PC-3 (cell line): ENCODE results near the gene CACNA1S. TPM values are rescaled to one million over a fixed set of nuclear protein-coding genes. Genes with fewer than 3 reads are reported as not detected.

Experiments used
- ATAC-seq: fragments of 200-7000 bp; cut with Tn5 transposase; 2 replicates; pipeline ENCODE4 v1.9.1; 2020; ENCODE audit warnings: mild to moderate bottlenecking, moderate library complexity
- BruUV-seq: library from RNA; stranded (reverse); fragments of 400-500 nt; replicated peaks from 2 replicates; lab custom pipeline; 2021; lab: Mats Ljungman, UMichigan
- CTCF ChIA-PET: fragments of 300-600 bp; sonication (Branson Sonifier 250); formaldehyde crosslinking; loops from one replicate; lab custom pipeline; 2022; ENCODE audit warnings: antibody characterized with exemption; lab: Charles Lee
- POLR2A ChIA-PET: fragments of 300-600 bp; sonication (Branson Sonifier 250); formaldehyde crosslinking; loops from one replicate; lab custom pipeline; 2022; ENCODE audit warnings: antibody characterized with exemption; ENCODE audit not compliant: unreplicated experiment; lab: Charles Lee
- DNase-seq: peaks from one replicate; pipeline ENCODE4 v3.0.0-alpha.2; 2015
- H2AFZ ChIP-seq: fragments of 300-600 bp; sonication (generic); 2 replicates; pipeline ENCODE4 v1.6.0; 2016; ENCODE audit warnings: antibody characterized with exemption, low read length
- H3F3A ChIP-seq: fragments of 300-600 bp; sonication (generic); one replicate; pipeline ENCODE4 v1.6.0; 2017; ENCODE audit warnings: antibody characterized with exemption, low read length, control low read depth, mild to moderate bottlenecking; ENCODE audit not compliant: unreplicated experiment
- H3K27ac ChIP-seq: fragments of 300-600 bp; sonication (generic); 2 replicates; pipeline ENCODE4 v1.5.1; 2016; ENCODE audit warnings: mild to moderate bottlenecking, low read length
- H3K27me3 ChIP-seq: fragments of 300-600 bp; sonication (generic); 2 replicates; pipeline ENCODE4 v1.6.1; 2016; ENCODE audit warnings: low read length, mixed read lengths
- H3K36me3 ChIP-seq: fragments of 300-600 bp; sonication (generic); 2 replicates; pipeline ENCODE4 v1.6.1; 2016; ENCODE audit warnings: low read depth, mixed run types, low read length, mixed read lengths
- H3K4me1 ChIP-seq: fragments of 300-600 bp; sonication (generic); 2 replicates; pipeline ENCODE4 v1.5.1; 2016; ENCODE audit warnings: low read length; ENCODE audit not compliant: insufficient read depth
- H3K4me2 ChIP-seq: fragments of 300-600 bp; sonication (generic); 2 replicates; pipeline ENCODE4 v1.6.0; 2016; ENCODE audit warnings: low read length
- H3K4me3 ChIP-seq: fragments of 300-600 bp; sonication (generic); 2 replicates; pipeline ENCODE4 v1.5.1; 2016; ENCODE audit warnings: mild to moderate bottlenecking, low read length, mixed read lengths
- H3K79me2 ChIP-seq: fragments of 300-600 bp; sonication (generic); 2 replicates; pipeline ENCODE4 v1.6.1; 2017; ENCODE audit warnings: low read length, mixed read lengths
- H3K9ac ChIP-seq: fragments of 300-600 bp; sonication (generic); 2 replicates; pipeline ENCODE4 v1.6.0; 2016; ENCODE audit warnings: mild to moderate bottlenecking, low read length
- H3K9me2 ChIP-seq: fragments of 300-600 bp; sonication (generic); replicated peaks from 2 replicates; pipeline ENCODE4 v1.6.1; 2016; ENCODE audit warnings: mixed run types, low read length, mixed read lengths
- H3K9me3 ChIP-seq: fragments of 300-600 bp; sonication (generic); 2 replicates; pipeline ENCODE4 v1.6.1; 2016; ENCODE audit warnings: low read length, mixed read lengths
- H4K20me1 ChIP-seq: fragments of 300-600 bp; sonication (generic); 2 replicates; pipeline ENCODE4 v1.6.1; 2016; ENCODE audit warnings: low read length, mixed read lengths
- CTCF ChIP-seq: fragments of 300-600 bp; sonication (generic); conservative IDR thresholded peaks from 2 replicates; pipeline ENCODE4 v1.5.1; 2017; ENCODE audit warnings: antibody characterized with exemption, low read depth, mild to moderate bottlenecking, low read length
- EZH2 ChIP-seq: fragments of 300-600 bp; sonication (generic); IDR thresholded peaks from one replicate; pipeline ENCODE4 v1.6.1; 2017; ENCODE audit warnings: antibody characterized with exemption, mild to moderate bottlenecking, low read length; ENCODE audit not compliant: unreplicated experiment
- EZH2phosphoT487 ChIP-seq: fragments of 300-600 bp; sonication (generic); IDR thresholded peaks from 2 replicates; pipeline ENCODE4 v1.6.1; 2018; ENCODE audit warnings: mild to moderate bottlenecking, antibody characterized with exemption, low read length, borderline replicate concordance
- intact Hi-C: fragments of 100-400 bp; cut with micrococcal nuclease; formaldehyde crosslinking; loops from 2 replicates; pipeline ENCODE4 v1.9.0; 2023
- total RNA-seq: library from RNA; depleted of rRNA; stranded (reverse); fragments of >200 nt; gene quantifications from 2 replicates; pipeline ENCODE4 v1.2.3, GENCODE V29; 2014

The CACNA1S gene
- total RNA-seq, 1 experiment from 2014 or later = not detected

DNA sequence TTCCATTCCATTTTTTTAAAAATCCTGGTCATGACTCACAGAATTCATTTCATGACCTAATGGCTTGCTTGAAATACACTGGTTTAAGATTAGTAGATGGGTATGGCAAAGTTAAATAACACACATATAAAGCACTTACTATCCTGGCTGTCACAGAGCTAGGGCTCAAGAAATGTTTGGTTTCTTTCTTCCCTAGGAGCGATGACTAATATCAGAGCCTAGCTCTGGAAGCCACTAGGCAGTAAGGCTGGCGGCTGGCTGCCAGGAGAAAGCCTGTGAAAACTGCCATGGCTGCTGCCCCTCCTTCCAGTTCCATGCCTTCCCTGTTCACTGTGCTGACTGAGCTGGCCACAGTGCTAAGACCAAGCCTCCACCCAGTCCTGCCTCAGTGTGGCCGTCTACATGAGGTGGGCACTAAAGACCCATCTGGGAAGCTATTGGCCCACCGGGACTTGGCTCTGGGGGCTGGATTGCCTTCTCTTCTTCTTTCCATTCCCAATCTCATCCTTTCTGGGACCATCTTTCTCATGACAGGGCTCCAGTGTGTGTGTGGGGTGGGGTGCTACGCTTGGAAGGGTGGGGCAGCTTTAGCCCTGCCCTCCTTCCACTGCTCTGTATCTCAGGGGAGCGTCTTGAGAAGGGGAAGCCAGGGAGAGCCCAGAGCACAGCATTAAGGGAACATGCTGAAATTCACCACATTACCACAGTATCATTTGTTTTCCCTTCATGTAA, 25.5 kb upstream of the CACNA1S start:
- BruUV-seq = no TSS peak
- ATAC-seq (peak; percentile 96), DNase-seq (peak; percentile 96)
- Histone ChIP-seq H3K4me3 (no peak overlapping the region), H3F3A (peaks cover 4% of the 10 kb centered on the region), H3K79me2 (no peaks in the 10 kb centered on the region), H4K20me1 (peaks cover 4% of the 10 kb centered on the region), H3K4me2 (peak overlapping the region; percentile 1; the same call in 1 of the 2 replicates), H3K9me2 (no peaks in the 10 kb centered on the region), H2AFZ (no peak overlapping the region), H3K27me3 (no peaks in the 10 kb centered on the region), H3K9ac (no peak overlapping the region), H3K4me1 (peaks cover 14% of the 10 kb centered on the region), H3K27ac (peak overlapping the region; percentile 43), H3K9me3 (no peaks in the 10 kb centered on the region), H3K36me3 (peaks cover 66% of the 10 kb centered on the region; the same call in 1 of the 2 replicates)
- intact Hi-C loops = loop anchor here (1.0 kb wide), 1 partner anchor 11 kb away; no protein-coding TSS in a partner anchor
- CTCF ChIA-PET = interaction anchor here (0.8 to 1.8 kb wide), 8 partner anchors 12 to 209 kb away, joined by 3 to 9 read pairs (median 6); no protein-coding TSS in a partner anchor
- no peak for TF ChIP-seq CTCF
- TF ChIP-seq EZH2phosphoT487 = no peak
- TF ChIP-seq EZH2 = no peak
- POLR2A ChIA-PET = interaction anchor here (0.5 to 0.6 kb wide), 3 partner anchors 141 to 1191 kb away, joined by 3 to 9 read pairs (median 4); no protein-coding TSS in a partner anchor

- Histone ChIP-seq H3K27ac (peak overlapping the region; percentile 1; the same call in 1 of the 2 replicates), H2AFZ (no peak overlapping the region), H3K4me3 (no peak overlapping the region), H3K4me2 (no peak overlapping the region), H3K79me2 (no peaks in the 10 kb centered on the region), H3K9me3 (no peaks in the 10 kb centered on the region), H3K4me1 (peaks cover 14% of the 10 kb centered on the region), H4K20me1 (peaks cover 4% of the 10 kb centered on the region), H3K36me3 (peaks cover 59% of the 10 kb centered on the region; the same call in 1 of the 2 replicates), H3K9me2 (no peaks in the 10 kb centered on the region), H3K9ac (no peak overlapping the region), H3K27me3 (no peaks in the 10 kb centered on the region), H3F3A (peaks cover 4% of the 10 kb centered on the region)
- DNase-seq (no peak), ATAC-seq (no peak)
- POLR2A ChIA-PET = no interaction called here
- BruUV-seq = no TSS peak
- TF ChIP-seq EZH2 = no peak
- CTCF ChIA-PET = interaction anchor here (1.0 to 1.8 kb wide), 5 partner anchors 13 to 93 kb away, joined by 5 to 9 read pairs (median 7); no protein-coding TSS in a partner anchor
- intact Hi-C loops = loop anchor here (1.0 kb wide), 1 partner anchor 11 kb away; no protein-coding TSS in a partner anchor
Observed at GRCh38 chr1:201137024-201137392, 24.8 kb upstream of the CACNA1S start.

DNA sequence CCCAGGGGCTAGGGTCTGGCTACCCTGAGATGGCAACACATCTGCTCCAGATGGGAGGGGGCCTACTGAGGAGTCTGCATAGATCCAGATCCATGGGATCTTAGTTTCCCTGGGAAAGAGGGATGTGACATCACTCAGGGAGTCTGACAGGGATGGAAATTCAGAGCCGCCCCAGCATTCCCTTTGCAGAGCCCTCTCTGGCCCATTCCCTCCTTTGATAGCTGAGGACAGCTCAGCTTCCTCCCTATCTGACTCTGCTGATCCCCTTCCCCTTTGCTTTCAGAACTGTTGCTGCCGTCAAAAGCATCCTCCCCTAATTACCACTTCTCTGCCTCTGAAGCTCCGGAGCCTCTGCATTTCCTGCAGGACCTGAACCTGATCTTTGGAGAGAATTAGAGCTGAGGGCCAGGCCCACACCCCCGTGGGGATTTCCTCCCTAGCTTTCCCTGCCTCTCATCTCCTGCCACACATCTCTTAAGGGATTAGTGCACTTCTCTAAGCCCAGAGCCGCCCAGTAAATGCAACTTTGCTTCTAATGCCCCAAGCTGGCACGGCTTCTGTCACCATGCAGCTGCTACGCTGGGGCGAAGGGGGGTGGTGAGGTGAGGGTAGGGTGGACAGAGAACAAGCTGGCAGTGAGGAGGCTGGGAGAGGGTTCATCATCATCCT, 24.3 kb upstream of the CACNA1S start:
- BruUV-seq = no TSS peak
- ATAC-seq = no peak

More for the DNA sequence above, 24.3 kb upstream of the CACNA1S start:
- Histone ChIP-seq H3K9me2 (no peaks in the 10 kb centered on the region), H3K4me1 (peaks cover 14% of the 10 kb centered on the region), H3K27ac (no peak overlapping the region), H4K20me1 (peaks cover 4% of the 10 kb centered on the region), H3K36me3 (peaks cover 55% of the 10 kb centered on the region; the same call in 1 of the 2 replicates), H2AFZ (no peak overlapping the region), H3K4me2 (no peak overlapping the region), H3F3A (peaks cover 4% of the 10 kb centered on the region), H3K27me3 (no peaks in the 10 kb centered on the region), H3K9ac (no peak overlapping the region), H3K4me3 (no peak overlapping the region), H3K79me2 (no peaks in the 10 kb centered on the region), H3K9me3 (no peaks in the 10 kb centered on the region)
- no peak for DNase-seq
- intact Hi-C loops = loop anchor here (1.0 kb wide), 1 partner anchor 10 kb away; no protein-coding TSS in a partner anchor
- CTCF ChIA-PET = interaction anchor here (1.4 to 1.5 kb wide), 2 partner anchors 13 to 93 kb away, joined by 7 to 8 read pairs; no protein-coding TSS in a partner anchor
- TF ChIP-seq CTCF (no peak), EZH2 (no peak), EZH2phosphoT487 (no peak)
- POLR2A ChIA-PET = no interaction called here
